ENCODE results near the gene NTN3. TPM values are rescaled to one million over a fixed set of nuclear protein-coding genes. Genes with fewer than 3 reads are reported as not detected.
A peak's percentile ranks its signal among the peaks of the same experiment; 100 is the strongest.

The NTN3 gene
- total RNA-seq, 1 donor from 2014 or later = 0.19 TPM

GRCh38 chr16:2460391-2460713 is 10.7 kb upstream of the NTN3 start:
- no peak for ATAC-seq (ENCODE audit: poor library complexity)
- no peak for DNase-seq
- intact Hi-C loops (cut with DNase I) = no loop called here

GRCh38 chr16:2460916-2461315 is 10.2 kb upstream of the NTN3 start:
- no peak for DNase-seq
- intact Hi-C loops (cut with DNase I) = no loop called here
- no peak for ATAC-seq (ENCODE audit: poor library complexity)

DNA sequence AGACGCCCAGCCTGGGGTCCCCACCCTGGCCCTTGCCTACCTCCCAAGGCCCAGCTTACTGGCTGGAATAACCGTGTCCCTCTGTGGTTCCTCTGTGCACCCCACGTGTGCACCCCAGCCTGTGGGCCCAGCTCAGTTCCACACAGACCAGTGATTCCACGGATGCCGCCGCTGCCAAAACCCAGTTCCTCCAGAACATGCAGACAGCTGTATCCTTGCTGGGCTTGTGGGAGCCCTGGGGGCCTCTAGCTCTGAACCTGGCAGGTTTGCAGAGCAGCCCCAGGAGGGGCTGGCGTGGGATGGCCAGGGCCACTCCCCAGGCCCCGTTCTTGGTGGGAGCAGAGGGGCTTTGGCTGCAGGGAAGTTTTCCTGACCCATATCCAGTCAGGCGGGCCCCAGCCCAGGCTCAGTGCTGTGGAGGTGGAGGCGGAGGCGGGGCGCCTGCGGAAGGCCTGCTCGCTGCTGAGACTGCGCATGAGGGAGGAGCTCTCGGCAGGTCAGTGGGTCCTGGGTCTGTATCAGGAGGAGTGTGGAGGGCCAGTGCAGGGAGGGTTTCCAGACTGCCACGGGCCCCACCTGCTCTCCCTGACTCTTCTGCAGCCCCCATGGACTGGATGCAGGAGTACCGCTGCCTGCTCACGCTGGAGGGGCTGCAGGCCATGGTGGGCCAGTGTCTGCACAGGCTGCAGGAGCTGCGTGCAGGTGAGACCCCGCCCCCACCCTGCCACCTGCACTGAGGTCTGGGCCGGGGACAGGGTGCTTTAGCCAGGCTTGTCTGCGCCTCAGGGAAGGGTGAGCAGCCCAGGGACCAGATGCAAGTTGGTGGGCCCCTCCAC is 8.8 kb upstream of the NTN3 start:
- ATAC-seq (ENCODE audit: poor library complexity) (no peak), DNase-seq (no peak)
- intact Hi-C loops (cut with DNase I) = no loop called here

- ATAC-seq (ENCODE audit: poor library complexity) = no peak
- intact Hi-C loops (cut with DNase I) = no loop called here
- no peak for DNase-seq
Measured at GRCh38 chr16:2464333-2464732, 6.8 kb upstream of the NTN3 start.

DNA sequence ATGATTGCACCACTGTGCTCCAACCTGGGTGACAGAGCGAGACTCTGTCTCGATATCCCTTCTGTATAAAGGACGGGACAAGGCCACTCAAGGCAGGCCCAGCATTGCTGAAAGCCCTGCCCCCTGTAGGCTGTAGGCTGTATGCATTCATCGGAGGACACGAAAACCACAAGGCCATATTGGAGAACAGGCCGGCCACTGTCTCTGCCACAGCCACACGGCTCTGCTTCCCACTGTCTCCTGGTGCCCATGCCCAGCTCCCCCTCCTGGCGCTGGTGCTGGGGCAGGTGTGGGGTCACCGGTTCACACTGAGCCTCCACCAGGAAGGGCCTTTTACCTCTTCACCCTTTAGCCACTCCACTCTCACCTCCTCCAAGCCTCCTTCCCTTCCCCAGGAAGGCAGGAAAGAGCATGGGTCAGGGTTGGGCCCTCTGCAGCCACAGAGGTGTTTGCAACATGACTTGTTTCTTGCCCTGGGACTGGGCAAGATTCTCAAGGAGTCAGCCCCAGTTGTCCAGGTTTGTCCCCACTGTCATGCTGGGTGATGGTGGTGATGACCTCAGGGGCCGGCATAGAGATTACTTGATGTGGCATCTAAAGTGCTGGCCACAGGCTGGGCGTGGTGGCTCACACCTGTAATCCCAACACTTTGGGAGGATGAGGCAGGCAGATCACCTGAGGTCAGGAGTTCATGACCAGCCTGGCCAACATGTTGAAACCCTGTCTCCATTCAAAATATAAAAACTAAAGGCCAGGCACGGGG is 5.3 kb upstream of the NTN3 start:
- intact Hi-C loops (cut with DNase I) = no loop called here
- ATAC-seq (ENCODE audit: poor library complexity) (no peak), DNase-seq (no peak)

DNA sequence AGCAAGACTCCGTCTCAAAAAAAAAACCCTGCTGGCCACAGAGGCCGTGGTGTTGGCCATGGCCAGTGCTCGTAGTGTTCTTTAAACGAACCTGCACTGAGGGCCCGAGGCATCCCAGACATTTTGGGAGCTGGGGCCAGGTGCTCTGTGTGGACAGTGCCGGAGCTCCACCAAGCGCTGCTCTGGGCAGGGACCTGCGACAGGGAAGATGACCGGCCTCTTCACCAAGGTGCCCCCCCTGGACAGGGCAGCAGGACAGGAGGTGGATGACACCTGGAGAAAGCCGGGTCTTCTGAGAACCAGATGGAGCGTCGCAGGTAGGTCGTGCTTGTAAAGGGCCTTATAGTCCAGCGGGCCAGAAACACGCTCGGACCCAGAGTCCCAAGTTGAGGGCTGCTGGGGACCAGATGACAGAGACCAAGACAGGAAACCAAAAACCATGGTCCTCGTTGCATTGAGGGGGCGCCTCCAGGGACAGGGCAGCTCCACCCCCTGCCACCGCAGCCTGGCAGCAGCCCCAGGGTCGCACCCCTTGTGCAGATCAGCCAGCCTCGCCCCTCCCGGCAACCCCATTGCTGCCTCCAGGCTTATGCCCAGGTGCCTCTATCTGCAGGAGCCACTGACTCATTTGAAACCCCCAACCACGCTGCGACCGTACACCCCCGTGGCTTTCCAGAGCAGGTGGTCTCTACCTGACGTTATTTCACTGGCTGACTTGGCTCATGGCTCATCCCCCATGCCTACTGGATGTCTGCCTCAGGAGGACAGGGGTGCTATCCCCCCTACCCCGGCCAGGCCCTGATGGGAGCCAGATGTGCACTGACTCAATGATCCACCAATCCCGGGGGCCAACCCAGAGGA is 4.2 kb upstream of the NTN3 start:
- intact Hi-C loops (cut with DNase I) = no loop called here
- ATAC-seq (ENCODE audit: poor library complexity) = no peak
- DNase-seq = no peak

- intact Hi-C loops (cut with DNase I) = no loop called here
- DNase-seq (peak; percentile 88), ATAC-seq (ENCODE audit: poor library complexity) (peak; percentile 82)
Measured at GRCh38 chr16:2467528-2468232, 3.4 kb upstream of the NTN3 start.

GRCh38 chr16:2468233-2468724 is 2.8 kb upstream of the NTN3 start:
- peak; percentile 9 for ATAC-seq (ENCODE audit: poor library complexity)
- DNase-seq = no peak
- intact Hi-C loops (cut with DNase I) = no loop called here

DNA sequence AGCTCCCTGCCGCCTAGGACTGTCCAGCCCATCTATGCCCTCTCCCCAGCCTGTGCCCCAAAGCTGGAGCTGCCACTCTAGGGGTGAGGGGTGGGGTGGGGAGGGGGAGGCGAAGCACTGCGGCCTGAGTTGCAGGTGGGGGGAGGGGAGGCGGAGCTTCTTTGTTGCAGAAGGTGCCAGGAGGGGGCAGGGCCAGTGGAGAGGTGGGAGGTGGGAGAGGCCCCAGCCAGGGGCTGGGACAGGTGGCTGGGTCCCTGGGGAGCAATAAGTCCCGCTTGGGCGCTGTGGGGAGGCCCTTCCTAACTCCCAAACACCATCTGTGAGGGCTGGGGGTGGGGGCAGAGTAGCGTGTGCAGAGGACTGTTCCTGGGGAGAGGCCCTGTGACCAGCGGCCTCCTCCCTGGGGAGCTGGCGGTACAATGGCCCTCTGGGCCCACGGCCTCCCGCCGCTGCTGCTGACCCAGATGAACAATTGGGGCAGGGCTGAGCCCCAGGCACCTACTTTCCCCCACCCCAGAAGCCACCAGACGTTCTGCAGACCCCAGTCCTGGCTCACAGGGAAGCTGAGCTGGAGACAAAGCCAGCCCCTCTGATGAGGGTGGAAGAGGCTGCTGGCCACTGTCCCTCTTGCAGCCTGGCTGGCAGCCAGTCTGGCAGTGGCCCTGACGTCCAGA is 2.2 kb upstream of the NTN3 start:
- no peak for ATAC-seq (ENCODE audit: poor library complexity)
- DNase-seq = no peak
- intact Hi-C loops (cut with DNase I) = no loop called here

GRCh38 chr16:2469399-2470233 is 1.5 kb upstream of the NTN3 start:
- no peak for DNase-seq
- no peak for ATAC-seq (ENCODE audit: poor library complexity)
- intact Hi-C loops (cut with DNase I) = no loop called here

- DNase-seq (no peak), ATAC-seq (ENCODE audit: poor library complexity) (no peak)
- intact Hi-C loops (cut with DNase I) = no loop called here
Measured at GRCh38 chr16:2470234-2470601, 879 bp upstream of the NTN3 start.

- ATAC-seq (ENCODE audit: poor library complexity) = no peak
- intact Hi-C loops (cut with DNase I) = no loop called here
- no peak for DNase-seq
Measured at GRCh38 chr16:2470603-2471015, 488 bp upstream of the NTN3 start.

DNA sequence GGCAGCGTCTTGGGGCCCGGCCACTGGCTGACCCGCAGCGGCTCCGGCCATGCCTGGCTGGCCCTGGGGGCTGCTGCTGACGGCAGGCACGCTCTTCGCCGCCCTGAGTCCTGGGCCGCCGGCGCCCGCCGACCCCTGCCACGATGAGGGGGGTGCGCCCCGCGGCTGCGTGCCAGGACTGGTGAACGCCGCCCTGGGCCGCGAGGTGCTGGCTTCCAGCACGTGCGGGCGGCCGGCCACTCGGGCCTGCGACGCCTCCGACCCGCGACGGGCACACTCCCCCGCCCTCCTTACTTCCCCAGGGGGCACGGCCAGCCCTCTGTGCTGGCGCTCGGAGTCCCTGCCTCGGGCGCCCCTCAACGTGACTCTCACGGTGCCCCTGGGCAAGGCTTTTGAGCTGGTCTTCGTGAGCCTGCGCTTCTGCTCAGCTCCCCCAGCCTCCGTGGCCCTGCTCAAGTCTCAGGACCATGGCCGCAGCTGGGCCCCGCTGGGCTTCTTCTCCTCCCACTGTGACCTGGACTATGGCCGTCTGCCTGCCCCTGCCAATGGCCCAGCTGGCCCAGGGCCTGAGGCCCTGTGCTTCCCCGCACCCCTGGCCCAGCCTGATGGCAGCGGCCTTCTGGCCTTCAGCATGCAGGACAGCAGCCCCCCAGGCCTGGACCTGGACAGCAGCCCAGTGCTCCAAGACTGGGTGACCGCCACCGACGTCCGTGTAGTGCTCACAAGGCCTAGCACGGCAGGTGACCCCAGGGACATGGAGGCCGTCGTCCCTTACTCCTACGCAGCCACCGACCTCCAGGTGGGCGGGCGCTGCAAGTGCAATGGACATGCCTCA is 773 bp downstream of the NTN3 start:
- no peak for DNase-seq
- ATAC-seq (ENCODE audit: poor library complexity) = no peak
- intact Hi-C loops (cut with DNase I) = no loop called here

- intact Hi-C loops (cut with DNase I) = no loop called here
- ATAC-seq (ENCODE audit: poor library complexity) (no peak), DNase-seq (no peak)
Measured at GRCh38 chr16:2472488-2472864, 1.4 kb downstream of the NTN3 start.

- DNase-seq = no peak
- intact Hi-C loops (cut with DNase I) = no loop called here
Measured at GRCh38 chr16:2472885-2473445, 1.9 kb downstream of the NTN3 start.

DNA sequence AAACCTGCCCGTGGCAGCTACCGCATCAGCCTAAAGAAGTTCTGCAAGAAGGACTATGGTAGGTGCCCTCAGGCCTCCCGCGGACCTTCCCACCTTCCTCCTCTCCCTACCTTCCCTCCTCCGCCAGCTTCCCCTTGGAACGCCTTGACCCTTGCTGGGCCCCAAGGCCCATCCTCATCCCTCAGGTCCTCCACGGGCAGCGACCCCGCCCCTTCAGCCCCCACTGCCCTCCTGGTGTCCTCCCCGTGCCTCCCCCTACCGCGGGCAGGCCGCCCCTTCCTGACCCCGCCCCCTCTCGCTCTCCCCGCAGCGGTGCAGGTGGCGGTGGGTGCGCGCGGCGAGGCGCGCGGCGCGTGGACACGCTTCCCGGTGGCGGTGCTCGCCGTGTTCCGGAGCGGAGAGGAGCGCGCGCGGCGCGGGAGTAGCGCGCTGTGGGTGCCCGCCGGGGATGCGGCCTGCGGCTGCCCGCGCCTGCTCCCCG is 2.4 kb downstream of the NTN3 start:
- ATAC-seq (ENCODE audit: poor library complexity) (no peak), DNase-seq (no peak)
- intact Hi-C loops (cut with DNase I) = no loop called here

More at GRCh38 chr16:2472885-2473445, 1.9 kb downstream of the NTN3 start:
- no peak for ATAC-seq (ENCODE audit: poor library complexity)
